Stomach (tissue), 9 donors: ENCODE data around the gene LRP6. TPM values are rescaled to one million over a fixed set of nuclear protein-coding genes. Genes with fewer than 3 reads are reported as not detected.

Experiments
- DNase-seq, 2 donors: peaks; one replicate each; pipeline versions ENCODE4 v3.0.0 to v3.0.0-alpha.2; 2013 to 2019
- H3K27ac ChIP-seq, 5 donors: fragments of 200-600 bp in 4 of 5; sonication (generic) in 4 of 5; one replicate each; pipeline ENCODE4 v1.5.1; 2013 to 2019; ENCODE audit warnings: mild to moderate bottlenecking in 1 of 5, moderate library complexity in 1 of 5
- H3K27me3 ChIP-seq, 3 donors: fragments of 200-600 bp; sonication (generic); one replicate each; pipeline ENCODE4 v1.5.1; 2017 to 2019; ENCODE audit warnings: mixed run types in 1 of 3
- H3K36me3 ChIP-seq, 4 donors: fragments of 200-600 bp; sonication (generic); 1 replicate in 3 of 4; 2 replicates in 1 of 4; pipeline ENCODE4 v1.5.1; 2016 to 2019
- H3K4me1 ChIP-seq, 4 donors: fragments of 200-600 bp; sonication (generic); one replicate each; pipeline ENCODE4 v1.5.1; 2016 to 2019
- H3K4me3 ChIP-seq, 4 donors: fragments of 200-600 bp; sonication (generic) in 3 of 4; one replicate each; pipeline ENCODE4 v1.5.1; 2016 to 2019; ENCODE audit warnings: mild to moderate bottlenecking in 1 of 4
- H3K9me3 ChIP-seq, 4 donors: fragments of 200-600 bp; sonication (generic); one replicate each; pipeline ENCODE4 v1.5.1; 2016 to 2019
- CTCF ChIP-seq, 7 experiments: fragments of 450-650 bp in 4 of 7; fragments of 200-600 bp in 3 of 7; sonication (generic) in 3 of 7; IDR thresholded peaks; one replicate each; pipeline ENCODE4 v1.5.1; 2016 to 2019; ENCODE audit warnings: antibody characterized with exemption in 7 of 7, control low read depth in 2 of 7, mild to moderate bottlenecking in 1 of 7
- EP300 ChIP-seq: sonication (generic); formaldehyde crosslinking; IDR thresholded peaks from one replicate; pipeline ENCODE4 v1.6.1; 2017; ENCODE audit warnings: antibody characterized with exemption
- POLR2A ChIP-seq, 4 donors: fragments of 450-650 bp; IDR thresholded peaks; one replicate each; pipeline ENCODE4 v1.6.1; 2016; ENCODE audit warnings: antibody characterized with exemption in 4 of 4, control low read depth in 2 of 4, mild to moderate bottlenecking in 1 of 4, moderate library complexity in 1 of 4
- POLR2AphosphoS5 ChIP-seq, 3 donors: sonication (generic); formaldehyde crosslinking; IDR thresholded peaks; one replicate each; pipeline ENCODE4 v1.6.1; 2016; ENCODE audit warnings: antibody characterized with exemption in 3 of 3
- WGBS, 5 donors: extraction: QIAGEN DNeasy Blood & Tissue Kit in 3 of 5; methylation state at CpG; one replicate each; pipeline versions ENCODE4 v1.1.5 to v1.1.7; 2013 to 2018; 5-methylcytosine and 5-hydroxymethylcytosine counted together
- intact Hi-C: fragments of 100-400 bp; cut with DNase I; formaldehyde crosslinking; loops from one replicate; pipeline ENCODE4 v1.15.1; 2023; ENCODE audit warnings: low total_unique reads
- polyA plus RNA-seq, 3 donors: library from polyadenylated mRNA; stranded (reverse); fragments of 200-250 nt; gene quantifications; one replicate each; pipeline ENCODE4 v1.2.3, GENCODE V29; 2013
- total RNA-seq, 5 donors: library from RNA; depleted of rRNA; stranded (reverse); fragments of >200 nt; gene quantifications; one replicate each; pipeline versions ENCODE4 v1.1.0 to v1.2.3, GENCODE V29; 2014 to 2016
- donor health status: healthy with polysubstance abuse.
- donor health status: Bipolar disorder and iron deficiency.
- donor health status: healthy.

Gene LRP6
- total and polyA plus RNA-seq, 8 donors = 2.7 to 113 (median 36.8) TPM

GRCh38 chr12:12254553-12254952 lies 12.3 kb downstream of the LRP6 start:
- no peak overlapping the region for H3K4me3 ChIP-seq
- peaks cover 0 to 21% (median 8%) of the 10 kb centered on the region in 4 donors for H3K4me1 ChIP-seq
- H3K9me3 ChIP-seq = no peaks in the 10 kb centered on the region
- H3K27ac ChIP-seq = no peak overlapping the region
- DNase-seq = no peak
- TF ChIP-seq POLR2AphosphoS5 (IDR thresholded peaks at IDR 0.05) (no peak), POLR2A (IDR thresholded peaks at IDR 0.05) (no peak), CTCF (IDR thresholded peaks at IDR 0.05) (no peak), EP300 (no peak)
- no peaks in the 10 kb centered on the region for H3K27me3 ChIP-seq
- WGBS, 5 donors = 70 to 89% (median 77%) methylated on average over 2 of the region's 2 CpGs
- intact Hi-C loops = no loop called here
- no peaks in the 10 kb centered on the region for H3K36me3 ChIP-seq

- Histone ChIP-seq H3K4me3 (no peak overlapping the region), H3K27me3 (no peaks in the 10 kb centered on the region), H3K36me3 (no peaks in the 10 kb centered on the region), H3K4me1 (peaks cover 0 to 10% (median under 1%) of the 10 kb centered on the region in 4 donors), H3K9me3 (no peaks in the 10 kb centered on the region), H3K27ac (no peak overlapping the region)
- no peak for TF ChIP-seq EP300
- no peak for TF ChIP-seq CTCF (IDR thresholded peaks at IDR 0.05)
- TF ChIP-seq POLR2A (IDR thresholded peaks at IDR 0.05) = no peak
- no peak for TF ChIP-seq POLR2AphosphoS5 (IDR thresholded peaks at IDR 0.05)
- DNase-seq = no peak
- intact Hi-C loops = no loop called here
- 75 to 91% (median 87%) methylated on average over 4 of the region's 4 CpGs for WGBS, 5 donors
These were observed 17.4 kb downstream of the LRP6 start for GRCh38 chr12:12249216-12250050.

- intact Hi-C loops = no loop called here
- H3K36me3 ChIP-seq = peaks cover 0 to 9% (median 7%) of the 10 kb centered on the region in 4 donors
- H3K9me3 ChIP-seq = no peaks in the 10 kb centered on the region
- no peak for DNase-seq
- no peak for TF ChIP-seq CTCF (IDR thresholded peaks at IDR 0.05)
- no peak for TF ChIP-seq POLR2AphosphoS5 (IDR thresholded peaks at IDR 0.05)
- TF ChIP-seq EP300 = no peak
- TF ChIP-seq POLR2A (IDR thresholded peaks at IDR 0.05) = no peak
- peaks cover 0 to 12% (median 0%) of the 10 kb centered on the region in 4 donors for H3K4me1 ChIP-seq
- H3K27me3 ChIP-seq = no peaks in the 10 kb centered on the region
- H3K4me3 ChIP-seq = no peak overlapping the region
- no peak overlapping the region for H3K27ac ChIP-seq
These were observed 19.3 kb downstream of the LRP6 start for GRCh38 chr12:12247584-12247983.

GRCh38 chr12:12244341-12244740 lies 22.5 kb downstream of the LRP6 start:
- Histone ChIP-seq H3K27me3 (no peaks in the 10 kb centered on the region), H3K9me3 (no peaks in the 10 kb centered on the region), H3K36me3 (peaks cover 0 to 9% (median 7%) of the 10 kb centered on the region in 4 donors), H3K4me1 (peaks cover 0 to 35% (median 5%) of the 10 kb centered on the region in 4 donors), H3K27ac (no peak overlapping the region), H3K4me3 (no peak overlapping the region)
- DNase-seq = peak in 1 of 2 donors; percentile 50
- WGBS, 5 donors = 92 to 96% (median 95%) methylated on average over 12 of the region's 12 CpGs
- TF ChIP-seq POLR2AphosphoS5 (IDR thresholded peaks at IDR 0.05) = no peak
- TF ChIP-seq POLR2A (IDR thresholded peaks at IDR 0.05) = no peak
- no peak for TF ChIP-seq EP300
- TF ChIP-seq CTCF (IDR thresholded peaks at IDR 0.05) = no peak
- intact Hi-C loops = no loop called here
